ENCODE results near the gene ACSL3.
A peak's percentile ranks its signal among the peaks of the same experiment; 100 is the strongest.
"Not testable (repeated sequence)": the region's sequence is repeated elsewhere in the genome, so short reads cannot be mapped to it uniquely, and the experiment has no call there.

ACSL3 gene

GRCh38 chr2:222915092-222915957 is 54.5 kb downstream of the ACSL3 start:
- no peak for DNase-seq

DNA sequence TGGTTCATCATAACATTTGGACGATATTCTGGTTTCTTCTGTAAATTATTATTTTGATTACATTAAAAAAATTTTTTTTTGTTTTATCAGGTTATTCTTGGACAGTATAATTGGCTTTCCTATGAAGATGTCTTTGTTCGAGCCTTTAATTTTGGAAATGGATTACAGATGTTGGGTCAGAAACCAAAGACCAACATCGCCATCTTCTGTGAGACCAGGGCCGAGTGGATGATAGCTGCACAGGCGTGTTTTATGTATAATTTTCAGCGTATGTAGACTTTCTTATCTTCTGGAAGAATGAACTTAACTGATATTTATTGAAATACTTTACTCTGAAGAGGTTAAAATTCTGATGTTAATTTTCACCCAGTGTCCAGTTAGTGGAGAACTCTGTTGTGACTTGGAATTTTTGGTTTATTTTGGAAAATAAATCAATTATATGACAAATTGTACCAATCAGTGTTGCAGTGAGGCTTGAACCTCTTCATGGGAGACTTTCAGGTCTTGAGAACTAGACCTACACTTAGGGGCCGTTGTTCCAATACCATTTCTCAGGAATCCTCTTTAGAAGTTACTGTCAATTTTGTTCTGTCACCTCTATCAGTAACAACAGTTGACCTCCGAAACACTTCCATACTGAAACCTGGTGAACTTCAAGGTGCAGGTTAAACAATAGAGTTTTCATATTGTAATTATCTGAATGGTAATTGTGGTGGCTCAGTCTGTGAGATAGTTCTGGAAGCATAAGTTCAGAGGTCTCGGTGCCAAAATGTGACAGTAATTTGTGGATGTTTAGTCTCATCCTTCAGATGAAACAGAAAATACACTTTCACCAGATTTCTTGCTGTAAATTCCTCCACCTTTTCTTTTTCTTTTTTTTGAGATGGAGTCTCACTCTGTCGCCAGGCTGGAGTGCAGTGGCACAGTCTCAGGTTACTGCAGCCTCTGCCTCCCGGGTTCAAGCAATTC is 55.7 kb downstream of the ACSL3 start:
- no peak for DNase-seq

- not testable (repeated sequence) for DNase-seq
Observed at GRCh38 chr2:222917212-222917611, 56.4 kb downstream of the ACSL3 start.

DNA sequence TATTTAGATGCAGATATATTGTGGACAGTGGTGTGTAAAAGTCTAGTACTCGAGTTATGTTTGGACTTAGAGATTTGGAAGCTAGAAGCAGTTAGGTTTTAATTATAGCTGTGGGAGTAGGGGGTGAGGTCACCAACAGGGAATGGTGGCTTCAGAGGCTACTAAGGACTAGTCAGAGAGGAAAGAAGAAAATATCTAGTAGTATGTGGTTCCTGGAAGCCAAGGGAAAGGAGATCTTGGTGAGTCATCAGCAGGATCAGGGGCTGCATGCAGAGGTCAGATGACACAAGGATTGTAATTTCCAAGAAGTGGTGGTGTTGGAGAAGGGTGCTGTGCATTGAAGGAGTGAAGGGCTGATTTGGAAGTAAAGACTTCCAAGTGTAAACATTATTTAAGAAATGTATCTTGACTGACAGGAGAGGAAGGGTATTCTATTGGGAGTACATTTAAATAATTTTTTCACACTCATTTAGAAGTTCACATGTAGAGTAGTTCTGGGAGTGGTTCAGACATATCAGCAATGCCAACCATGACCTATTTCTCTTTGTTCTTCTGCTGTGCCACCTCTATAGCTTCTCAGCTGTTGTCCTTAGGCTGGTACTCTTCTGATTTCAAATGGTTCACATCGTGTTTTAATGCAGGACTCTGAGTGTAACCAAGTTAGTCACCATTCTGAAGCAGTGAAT is 59.1 kb downstream of the ACSL3 start:
- no peak for DNase-seq

GRCh38 chr2:222920657-222921186 is 59.9 kb downstream of the ACSL3 start:
- no peak for DNase-seq

- no peak for DNase-seq
Observed at GRCh38 chr2:222922019-222922800, 61.4 kb downstream of the ACSL3 start.

DNA sequence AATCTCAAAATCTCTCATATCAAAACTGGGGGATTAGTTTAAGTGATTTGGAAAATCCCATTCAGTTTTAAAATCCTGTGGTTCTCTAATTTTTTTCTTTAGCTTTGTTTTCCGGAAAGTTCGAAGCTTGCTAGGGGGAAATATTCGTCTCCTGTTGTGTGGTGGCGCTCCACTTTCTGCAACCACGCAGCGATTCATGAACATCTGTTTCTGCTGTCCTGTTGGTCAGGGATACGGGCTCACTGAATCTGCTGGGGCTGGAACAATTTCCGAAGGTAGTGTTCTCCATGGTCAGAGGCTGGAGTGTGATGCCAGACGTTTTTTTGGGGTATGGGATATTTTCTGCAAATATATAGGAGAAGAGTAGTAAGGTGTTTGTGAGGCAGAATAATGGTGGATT is 66.1 kb downstream of the ACSL3 start:
- DNase-seq = no peak

DNA sequence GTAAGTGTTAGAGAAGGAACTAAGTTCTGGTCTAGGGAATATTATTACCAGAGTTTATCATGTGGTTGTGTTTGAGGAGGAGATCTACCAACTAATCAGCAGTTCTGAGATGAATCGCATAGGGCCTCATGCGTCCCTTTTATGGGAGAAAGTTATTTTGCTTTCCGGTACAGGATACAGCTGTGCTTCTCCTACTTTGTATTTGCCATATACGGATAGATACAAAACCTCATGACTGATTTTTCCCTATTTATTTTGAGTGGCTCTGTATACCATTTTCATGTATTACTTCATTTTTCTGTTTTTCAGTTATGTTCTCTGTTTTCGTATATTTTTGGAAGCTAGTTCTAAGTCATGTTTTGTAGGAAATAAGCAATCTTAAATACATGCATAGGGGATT is 66.8 kb downstream of the ACSL3 start:
- DNase-seq = no peak

DNA sequence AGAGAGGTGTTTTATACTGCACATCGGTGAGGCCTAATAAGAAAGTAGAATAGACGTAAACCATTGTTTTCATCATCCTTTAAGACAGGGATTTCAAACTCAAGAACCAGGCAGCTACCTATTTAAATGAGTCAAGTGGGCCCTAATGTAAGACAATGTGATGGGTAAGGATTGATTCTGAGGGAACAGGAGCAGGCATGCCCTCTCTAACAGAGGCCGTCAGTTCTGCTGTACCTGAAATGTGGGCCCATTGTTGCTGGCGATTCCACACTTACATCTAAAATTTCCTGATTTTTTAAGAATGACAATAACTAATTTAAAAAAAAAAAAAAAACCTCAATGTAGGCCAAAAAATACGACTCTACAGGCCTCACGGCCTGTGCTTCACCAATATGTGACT is 67.5 kb downstream of the ACSL3 start:
- no peak for DNase-seq

GRCh38 chr2:222930862-222931261 is 70.0 kb downstream of the ACSL3 start:
- no peak for DNase-seq

GRCh38 chr2:222931659-222932058 is 70.8 kb downstream of the ACSL3 start:
- no peak for DNase-seq

DNA sequence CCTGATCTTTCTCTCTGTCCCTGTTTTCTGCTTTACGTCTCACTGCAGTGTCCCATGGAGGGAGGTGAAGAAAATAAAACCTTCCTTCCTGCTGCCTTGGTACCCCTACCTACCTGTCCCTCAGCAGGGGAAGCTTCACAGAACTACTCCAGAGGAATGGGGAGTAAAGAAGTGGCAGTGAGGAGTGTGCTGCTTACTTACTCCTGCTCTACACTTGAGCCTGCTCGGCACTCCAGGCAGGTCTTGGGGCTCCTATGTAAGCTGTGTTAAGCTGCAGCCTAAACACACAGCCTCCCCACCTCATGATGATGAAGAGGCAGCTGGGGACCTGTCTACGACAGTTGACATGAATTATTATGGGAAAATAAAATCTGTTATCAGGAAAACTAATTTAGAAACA is 72.6 kb downstream of the ACSL3 start:
- DNase-seq = no peak

DNA sequence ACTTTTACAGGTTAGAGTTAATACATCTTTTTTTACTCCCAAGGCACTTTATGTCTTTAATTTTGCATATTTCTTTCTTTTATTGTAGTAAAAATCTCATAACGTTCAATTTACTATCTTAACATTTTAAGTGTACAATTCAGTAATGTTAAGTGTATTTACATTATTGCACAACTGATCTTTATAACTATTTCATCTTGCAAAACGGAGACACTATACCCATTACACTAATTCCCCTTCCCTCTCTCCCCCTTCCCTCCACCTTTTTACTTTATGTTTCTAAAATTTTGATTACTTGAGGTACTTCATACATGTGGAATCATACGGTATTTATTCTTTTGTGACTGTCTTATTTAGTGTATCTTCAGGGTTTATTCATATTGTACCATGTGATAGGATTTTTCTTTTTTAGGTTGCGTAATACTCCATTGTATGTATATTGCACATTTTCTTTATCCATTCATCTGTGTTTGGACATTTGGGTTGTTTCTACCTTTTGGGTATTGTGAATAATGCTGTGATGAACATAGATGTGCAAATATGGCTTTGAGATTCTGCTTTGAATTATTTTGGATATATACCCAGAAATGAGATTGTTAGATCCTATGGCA is 75.0 kb downstream of the ACSL3 start:
- DNase-seq = no peak

- no peak for DNase-seq
Observed at GRCh38 chr2:222936705-222937104, 75.9 kb downstream of the ACSL3 start.

- DNase-seq = no peak
Observed at GRCh38 chr2:222938327-222938726, 77.5 kb downstream of the ACSL3 start.

GRCh38 chr2:222939208-222939856 is 78.5 kb downstream of the ACSL3 start:
- DNase-seq = peak; percentile 50 to 55

DNA sequence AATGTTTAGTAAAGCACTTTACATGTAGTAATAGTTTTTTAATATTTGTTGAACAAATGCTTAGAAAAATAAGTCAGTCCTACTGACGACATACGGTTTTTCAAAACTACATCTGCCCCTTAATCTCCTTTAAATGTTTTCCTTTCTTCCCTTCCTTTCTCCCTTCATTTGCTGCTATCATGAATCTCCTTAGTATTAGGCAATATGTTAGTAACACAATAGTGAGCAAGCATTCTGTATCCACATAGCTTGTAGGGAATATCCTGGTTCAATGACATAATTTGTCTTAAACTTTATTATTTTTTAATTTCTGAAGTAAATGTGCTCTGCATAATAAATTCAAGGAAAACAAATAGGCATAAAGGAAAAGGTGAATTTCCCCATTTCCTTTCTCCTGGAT is 79.1 kb downstream of the ACSL3 start:
- DNase-seq = no peak

DNA sequence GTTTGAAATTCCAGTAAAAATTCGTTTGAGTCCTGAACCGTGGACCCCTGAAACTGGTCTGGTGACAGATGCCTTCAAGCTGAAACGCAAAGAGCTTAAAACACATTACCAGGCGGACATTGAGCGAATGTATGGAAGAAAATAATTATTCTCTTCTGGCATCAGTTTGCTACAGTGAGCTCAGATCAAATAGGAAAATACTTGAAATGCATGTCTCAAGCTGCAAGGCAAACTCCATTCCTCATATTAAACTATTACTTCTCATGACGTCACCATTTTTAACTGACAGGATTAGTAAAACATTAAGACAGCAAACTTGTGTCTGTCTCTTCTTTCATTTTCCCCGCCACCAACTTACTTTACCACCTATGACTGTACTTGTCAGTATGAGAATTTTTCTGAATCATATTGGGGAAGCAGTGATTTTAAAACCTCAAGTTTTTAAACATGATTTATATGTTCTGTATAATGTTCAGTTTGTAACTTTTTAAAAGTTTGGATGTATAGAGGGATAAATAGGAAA is 80.7 kb downstream of the ACSL3 start:
- no peak for DNase-seq

- DNase-seq = no peak
Observed at GRCh38 chr2:222942561-222942960, 81.7 kb downstream of the ACSL3 start.

- no peak for DNase-seq
Observed at GRCh38 chr2:222942977-222943376, 82.1 kb downstream of the ACSL3 start.

DNA sequence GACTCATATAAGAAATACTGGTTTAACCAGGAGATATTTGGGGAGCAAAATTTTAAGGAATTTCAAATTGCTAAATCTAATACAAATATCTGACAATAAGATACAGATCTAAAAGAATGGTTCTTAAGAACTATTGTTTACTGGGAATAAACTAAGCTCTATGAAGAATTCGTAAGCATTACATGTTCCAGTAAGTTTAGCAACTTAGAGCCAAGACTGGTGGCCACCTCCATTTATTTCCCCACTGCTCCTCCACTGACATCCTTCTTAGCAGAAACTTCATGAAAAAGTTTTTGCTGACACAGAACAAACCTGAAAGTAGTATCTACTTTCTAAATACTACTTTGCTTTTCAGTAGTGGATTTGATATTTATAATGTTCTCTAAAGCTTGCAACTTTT is 83.0 kb downstream of the ACSL3 start:
- DNase-seq = no peak

All from CD4-positive, alpha-beta T cell treated with Interleukin-1 beta for 1 hour (primary cell).